Hepatocyte (in vitro differentiated cells): ENCODE data around the gene CNFN.

Experiments
- EZH2 ChIP-seq: fragments of 200-600 bp; sonication (generic); IDR thresholded peaks from 2 replicates; pipeline ENCODE4 v1.6.1; 2016; ENCODE audit warnings: antibody characterized with exemption, mild to moderate bottlenecking, borderline replicate concordance
- EZH2phosphoT487 ChIP-seq: fragments of 200-600 bp; sonication (generic); IDR thresholded peaks from one replicate; pipeline ENCODE4 v1.6.1; 2018; ENCODE audit warnings: antibody characterized with exemption, mild to moderate bottlenecking, low read depth, moderate library complexity; ENCODE audit not compliant: unreplicated experiment, severe bottlenecking
- TF ChIP-seq, protein P1 (sequence below): fragments of 200-600 bp; sonication (generic); IDR thresholded peaks from 2 replicates; pipeline ENCODE4 v1.5.1; 2016; ENCODE audit warnings: antibody characterized with exemption, mild to moderate bottlenecking; ENCODE audit not compliant: poor library complexity

DNA sequence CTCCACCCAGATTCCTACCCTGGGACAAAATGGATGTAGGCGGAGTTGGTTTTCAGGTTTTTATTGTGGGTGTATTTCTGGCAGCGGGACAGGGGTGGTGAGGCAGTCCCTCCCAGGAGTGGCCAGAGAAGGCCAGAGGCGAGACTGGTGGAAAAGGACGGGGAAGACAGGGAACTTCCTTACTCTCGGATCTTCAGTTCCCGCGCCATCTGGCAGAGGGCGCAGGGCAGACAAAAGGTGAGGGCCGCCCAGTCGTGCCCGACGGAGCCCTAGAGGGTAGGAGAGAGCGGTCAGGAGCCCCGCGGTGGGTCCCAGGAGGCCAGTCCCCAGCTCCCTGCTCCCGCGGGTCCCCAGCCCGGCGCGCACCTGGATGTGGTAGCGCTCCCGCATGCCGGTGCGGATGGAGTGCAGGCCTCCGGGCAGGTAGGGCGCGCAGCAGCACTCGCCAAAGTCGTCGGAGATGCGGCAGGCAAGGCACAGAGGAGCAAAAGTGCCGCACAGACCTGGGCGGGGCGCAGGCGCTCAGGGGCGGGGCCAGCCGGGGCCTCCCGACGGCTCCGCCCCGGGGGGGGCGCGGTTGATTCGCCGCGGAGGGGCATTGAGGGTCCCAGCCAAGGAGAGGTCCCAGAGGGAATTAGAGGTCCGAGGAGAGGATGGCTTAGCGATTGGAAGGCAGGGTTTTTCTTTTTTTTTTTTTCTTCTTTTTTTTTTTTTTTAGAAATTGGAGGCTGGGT is 3.0 kb downstream of the CNFN start:
- TF ChIP-seq, protein P1, sequence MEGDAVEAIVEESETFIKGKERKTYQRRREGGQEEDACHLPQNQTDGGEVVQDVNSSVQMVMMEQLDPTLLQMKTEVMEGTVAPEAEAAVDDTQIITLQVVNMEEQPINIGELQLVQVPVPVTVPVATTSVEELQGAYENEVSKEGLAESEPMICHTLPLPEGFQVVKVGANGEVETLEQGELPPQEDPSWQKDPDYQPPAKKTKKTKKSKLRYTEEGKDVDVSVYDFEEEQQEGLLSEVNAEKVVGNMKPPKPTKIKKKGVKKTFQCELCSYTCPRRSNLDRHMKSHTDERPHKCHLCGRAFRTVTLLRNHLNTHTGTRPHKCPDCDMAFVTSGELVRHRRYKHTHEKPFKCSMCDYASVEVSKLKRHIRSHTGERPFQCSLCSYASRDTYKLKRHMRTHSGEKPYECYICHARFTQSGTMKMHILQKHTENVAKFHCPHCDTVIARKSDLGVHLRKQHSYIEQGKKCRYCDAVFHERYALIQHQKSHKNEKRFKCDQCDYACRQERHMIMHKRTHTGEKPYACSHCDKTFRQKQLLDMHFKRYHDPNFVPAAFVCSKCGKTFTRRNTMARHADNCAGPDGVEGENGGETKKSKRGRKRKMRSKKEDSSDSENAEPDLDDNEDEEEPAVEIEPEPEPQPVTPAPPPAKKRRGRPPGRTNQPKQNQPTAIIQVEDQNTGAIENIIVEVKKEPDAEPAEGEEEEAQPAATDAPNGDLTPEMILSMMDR = peak; percentile 51
- no peak for TF ChIP-seq EZH2
- TF ChIP-seq EZH2phosphoT487 = no peak
